ENCODE measurements around the gene PLA2G4A. TPM values are rescaled to one million over a fixed set of nuclear protein-coding genes. Genes with fewer than 3 reads are reported as not detected.

PLA2G4A gene
- total RNA-seq, 1 donor from 2014 or later: 0.72 TPM

DNA sequence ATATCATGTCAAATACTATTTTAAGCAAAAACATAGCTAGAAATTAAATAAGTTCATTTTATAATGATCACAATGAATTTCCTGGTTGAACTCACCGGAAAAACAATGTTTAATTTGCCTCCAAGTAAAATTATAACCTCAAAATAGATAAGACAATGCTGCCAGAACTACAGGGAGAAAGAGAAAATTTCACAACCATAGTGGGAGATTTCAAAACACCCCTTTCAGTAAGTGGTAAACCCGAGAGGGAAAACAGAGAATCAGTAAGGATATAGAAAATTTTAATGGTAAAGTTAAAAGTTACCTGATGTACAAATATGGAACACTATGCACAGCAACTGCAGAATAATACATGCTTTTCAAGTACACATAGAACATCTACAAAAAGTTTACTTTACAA, 43.2 kb upstream of the PLA2G4A start:
- H3K27ac Mint-ChIP-seq: no peak overlapping the region
- TF ChIP-seq CTCF (IDR thresholded peaks at IDR 0.05; ENCODE audit: unreplicated experiment): no peak
- no peaks in the 10 kb centered on the region for H3K4me1 Mint-ChIP-seq (ENCODE audit: low read depth)
- DNase-seq (ENCODE audit: low spot score, unreplicated experiment): no peak
- no peaks in the 10 kb centered on the region for H3K36me3 Mint-ChIP-seq (ENCODE audit: insufficient read depth)
- peaks cover 4% of the 10 kb centered on the region for H3K9me3 Mint-ChIP-seq (ENCODE audit: low read depth)
- no peak overlapping the region for H3K4me3 Mint-ChIP-seq (ENCODE audit: low read depth)
- no peaks in the 10 kb centered on the region for H3K27me3 Mint-ChIP-seq

DNA sequence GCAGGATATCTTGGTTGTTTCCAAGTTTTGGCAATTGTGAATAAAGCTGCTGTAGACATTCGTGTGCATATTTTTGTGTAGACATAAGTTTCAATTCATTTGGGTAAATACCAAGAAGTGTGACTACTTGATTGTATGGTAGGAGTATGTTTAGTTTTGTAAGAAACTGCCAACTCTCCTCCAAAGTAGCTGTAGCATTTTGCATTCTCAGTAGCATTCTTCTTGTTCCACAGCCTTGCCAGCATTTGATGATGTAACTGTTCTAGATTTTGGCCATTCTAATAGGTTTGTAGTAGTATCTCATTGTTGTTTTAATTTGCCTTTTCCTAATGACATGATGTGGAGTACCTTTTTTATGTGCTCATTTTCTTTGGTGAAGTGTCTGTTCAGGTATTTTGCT, 38.6 kb upstream of the PLA2G4A start:
- Mint-ChIP-seq H3K4me3 (ENCODE audit: low read depth) (no peak overlapping the region), H3K36me3 (ENCODE audit: insufficient read depth) (no peaks in the 10 kb centered on the region), H3K9me3 (ENCODE audit: low read depth) (peaks cover 8% of the 10 kb centered on the region), H3K4me1 (ENCODE audit: low read depth) (no peaks in the 10 kb centered on the region), H3K27me3 (no peaks in the 10 kb centered on the region), H3K27ac (no peak overlapping the region)
- DNase-seq (ENCODE audit: low spot score, unreplicated experiment): no peak
- no peak for TF ChIP-seq CTCF (IDR thresholded peaks at IDR 0.05; ENCODE audit: unreplicated experiment)

DNA sequence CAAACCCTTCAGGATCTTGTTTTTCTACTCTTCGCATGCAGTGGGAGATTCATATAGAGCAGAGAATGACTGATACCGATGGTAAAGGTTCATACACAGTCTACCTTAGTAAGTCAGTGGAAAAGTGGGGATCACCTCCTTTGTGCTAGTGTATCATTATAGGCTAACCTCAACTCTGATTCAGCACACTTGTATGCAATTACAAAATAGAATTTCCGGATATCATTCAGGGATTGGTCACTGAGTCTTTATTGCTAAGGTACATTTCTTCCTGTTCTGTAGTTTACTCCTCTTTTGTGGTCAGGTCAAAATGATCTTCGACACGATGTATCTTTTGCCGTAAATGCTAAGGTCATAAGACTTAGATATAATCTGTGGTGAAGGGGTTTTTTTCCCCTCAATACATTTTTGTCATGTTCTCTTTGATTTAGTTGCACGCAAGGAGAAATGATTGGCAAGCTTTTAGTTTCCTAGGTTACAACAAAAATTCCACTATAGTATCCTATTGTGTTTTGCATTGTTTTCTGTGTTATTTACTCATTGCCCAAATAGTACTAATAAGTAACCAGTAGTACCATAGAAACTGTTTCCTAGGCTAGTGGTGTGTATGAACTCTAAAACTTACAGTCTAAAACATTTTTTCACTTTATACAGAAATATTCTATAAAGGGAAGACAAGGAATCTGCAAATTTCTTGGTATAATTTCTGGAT, 35.7 kb upstream of the PLA2G4A start:
- no peak for DNase-seq (ENCODE audit: low spot score, unreplicated experiment)
- no peaks in the 10 kb centered on the region for H3K36me3 Mint-ChIP-seq (ENCODE audit: insufficient read depth)
- TF ChIP-seq CTCF (IDR thresholded peaks at IDR 0.05; ENCODE audit: unreplicated experiment): no peak
- H3K4me3 Mint-ChIP-seq (ENCODE audit: low read depth): no peak overlapping the region
- no peaks in the 10 kb centered on the region for H3K4me1 Mint-ChIP-seq (ENCODE audit: low read depth)
- H3K27me3 Mint-ChIP-seq: no peaks in the 10 kb centered on the region
- H3K27ac Mint-ChIP-seq: no peak overlapping the region
- H3K9me3 Mint-ChIP-seq (ENCODE audit: low read depth): peaks cover 8% of the 10 kb centered on the region

DNA sequence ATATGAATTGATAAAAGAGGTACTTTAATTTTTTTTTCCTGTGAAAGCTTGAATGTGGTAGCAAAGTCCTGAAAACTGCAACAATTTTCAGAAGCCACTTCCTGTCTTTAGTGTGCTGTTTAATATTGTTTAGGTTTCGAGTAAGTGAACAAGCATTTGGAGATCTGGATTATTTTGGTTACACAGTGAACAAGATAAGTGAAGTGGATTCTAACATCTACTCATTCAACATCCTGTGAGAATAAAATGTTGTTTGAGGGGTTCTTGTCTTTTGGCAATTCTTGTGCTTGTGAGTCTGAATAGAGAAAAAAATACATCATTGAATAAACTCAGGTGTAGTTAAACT, 35.2 kb upstream of the PLA2G4A start:
- Mint-ChIP-seq H3K36me3 (ENCODE audit: insufficient read depth) (no peaks in the 10 kb centered on the region), H3K4me3 (ENCODE audit: low read depth) (no peak overlapping the region), H3K9me3 (ENCODE audit: low read depth) (peaks cover 8% of the 10 kb centered on the region), H3K4me1 (ENCODE audit: low read depth) (no peaks in the 10 kb centered on the region), H3K27ac (no peak overlapping the region), H3K27me3 (no peaks in the 10 kb centered on the region)
- no peak for DNase-seq (ENCODE audit: low spot score, unreplicated experiment)
- TF ChIP-seq CTCF (IDR thresholded peaks at IDR 0.05; ENCODE audit: unreplicated experiment): no peak

DNA sequence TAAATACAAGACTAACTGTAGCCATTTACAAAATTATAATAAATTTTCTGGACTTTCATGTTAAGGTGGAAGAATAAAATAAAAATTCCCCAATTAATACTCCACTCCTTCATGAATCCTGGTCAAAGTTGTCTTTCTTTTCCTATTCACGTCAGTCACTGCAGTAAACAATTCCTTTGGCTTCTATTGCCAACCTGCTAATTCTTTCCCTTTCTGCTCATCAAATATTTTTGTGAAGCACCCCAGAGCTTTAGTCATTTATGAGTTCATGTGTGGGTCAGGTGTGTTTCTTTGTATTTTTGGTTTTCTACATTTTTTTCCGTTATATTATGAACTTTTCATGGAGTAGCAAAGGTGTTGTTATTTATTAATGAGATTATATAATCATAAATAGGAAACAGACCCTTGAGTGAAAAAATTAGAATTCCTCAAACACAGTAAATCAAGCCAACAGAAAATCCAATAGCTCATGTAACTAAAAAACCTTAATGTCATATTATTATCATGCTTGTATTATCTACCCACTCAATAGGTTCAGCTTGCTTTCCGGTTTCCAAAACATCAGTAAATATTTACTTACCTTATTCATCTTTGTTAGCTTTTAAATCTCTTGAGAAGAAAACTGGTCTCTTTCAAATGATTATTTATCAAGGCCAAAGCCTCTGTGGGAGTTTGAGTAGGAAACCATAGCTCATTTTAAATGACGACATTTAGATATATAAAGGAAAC, 29.6 kb upstream of the PLA2G4A start:
- TF ChIP-seq CTCF (IDR thresholded peaks at IDR 0.05; ENCODE audit: unreplicated experiment): no peak
- Mint-ChIP-seq H3K4me3 (ENCODE audit: low read depth) (no peak overlapping the region), H3K27me3 (no peaks in the 10 kb centered on the region), H3K27ac (peak overlapping the region; percentile 46), H3K9me3 (ENCODE audit: low read depth) (peaks cover 4% of the 10 kb centered on the region), H3K4me1 (ENCODE audit: low read depth) (peaks cover 11% of the 10 kb centered on the region), H3K36me3 (ENCODE audit: insufficient read depth) (no peaks in the 10 kb centered on the region)
- DNase-seq (ENCODE audit: low spot score, unreplicated experiment): no peak
